ENCODE measurements around the gene RAP1A.

The RAP1A gene

GRCh38 chr1:111619635-111620440 lies at the start of gene RAP1A:
TSS of gene RAP1A (plus strand) at chr1:111619789. CDS start at chr1:111691361, 71,572 bp downstream.
- peak; percentile 82 to 94 (median 92) for DNase-seq

DNA sequence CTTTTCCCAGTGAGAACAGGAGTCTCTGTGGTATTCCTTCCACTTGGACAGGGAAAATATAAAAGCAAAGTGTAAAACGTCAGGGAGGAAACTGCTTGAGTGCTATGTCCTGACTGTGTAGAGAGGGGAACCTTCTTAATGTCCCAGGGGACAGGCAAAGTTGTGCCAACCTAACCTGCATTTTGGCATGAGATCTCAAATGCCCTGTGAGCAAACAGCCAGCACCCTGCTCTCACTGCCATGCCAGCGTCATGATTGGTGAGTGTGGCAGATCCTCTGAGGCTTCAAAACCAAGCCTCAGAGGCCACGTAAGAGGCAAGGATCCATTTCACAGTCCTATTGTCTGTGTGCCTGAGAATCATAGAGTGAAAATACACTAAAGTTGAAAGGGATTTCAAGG lies 49.7 kb upstream of the RAP1A start:
- DNase-seq, result no peak

DNA sequence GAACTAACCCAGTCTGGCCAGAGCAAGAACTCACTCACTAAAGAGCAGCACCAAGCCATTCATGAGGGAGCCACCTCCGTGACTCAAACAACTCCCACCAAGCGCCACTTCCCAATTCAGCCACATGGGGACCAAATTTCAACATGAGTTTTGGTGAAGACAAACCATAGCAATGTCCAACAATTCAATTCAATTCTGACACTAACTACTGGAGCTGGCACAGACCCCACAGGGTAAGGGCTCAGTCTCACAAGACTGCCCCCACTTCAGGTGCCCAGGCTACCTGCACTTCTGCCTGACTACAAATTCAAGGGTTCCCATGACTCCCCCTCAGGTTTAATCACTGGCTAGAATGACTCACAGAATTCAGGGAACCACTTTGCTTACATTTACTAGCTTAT lies 48.8 kb upstream of the RAP1A start:
- DNase-seq, result peak in 4 of 6 experiments; percentile 6 to 30 (median 19)

GRCh38 chr1:111571239-111571638 lies 48.4 kb upstream of the RAP1A start:
- DNase-seq, result no peak

DNA sequence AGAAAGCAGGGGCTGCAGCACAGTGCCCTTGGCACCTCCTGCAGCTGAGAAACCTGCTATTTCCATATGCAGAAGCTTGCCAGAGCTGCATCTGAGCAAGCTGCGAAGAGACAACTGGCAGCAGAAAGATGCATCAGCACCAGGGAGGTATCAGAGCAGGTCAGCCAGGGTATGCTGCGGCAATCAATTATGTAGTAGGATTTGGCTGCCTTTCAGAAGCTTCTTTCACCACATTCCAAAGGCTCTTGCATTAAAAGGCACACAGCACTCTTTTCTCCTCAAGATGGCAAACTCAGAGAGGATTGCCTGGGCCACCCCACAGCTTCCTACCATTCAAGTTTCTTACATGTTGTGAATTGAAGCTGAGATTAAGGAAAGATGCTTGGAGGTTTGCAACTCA lies 47.6 kb upstream of the RAP1A start:
- no peak for DNase-seq

DNA sequence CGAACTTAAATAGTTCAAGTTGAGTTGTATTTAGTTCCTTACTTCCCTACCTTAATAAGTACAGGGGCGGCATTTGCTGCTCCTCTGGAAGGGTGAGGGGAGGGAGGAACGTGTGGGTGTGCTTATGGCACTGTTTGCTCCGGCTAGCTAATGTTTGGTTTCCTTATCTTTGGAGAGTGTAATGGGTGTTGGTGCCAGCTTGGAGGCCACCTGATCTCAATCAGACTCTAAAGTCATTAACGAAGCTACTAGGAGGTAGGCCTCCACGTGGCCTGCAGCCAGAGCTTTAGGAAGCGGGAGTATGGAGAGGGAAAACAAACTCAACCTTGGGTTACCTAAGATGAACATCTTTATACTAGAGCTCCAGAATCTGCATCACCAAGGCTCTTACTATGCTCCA lies 43.0 kb upstream of the RAP1A start:
- DNase-seq, result no peak

- no peak for DNase-seq
Observed at GRCh38 chr1:111577814-111578213, 41.8 kb upstream of the RAP1A start.

GRCh38 chr1:111581166-111581565 lies 38.4 kb upstream of the RAP1A start:
- no peak for DNase-seq

GRCh38 chr1:111582016-111582415 lies 37.6 kb upstream of the RAP1A start:
- DNase-seq, result no peak

- DNase-seq, result no peak
Observed at GRCh38 chr1:111582644-111583618, 36.7 kb upstream of the RAP1A start.

DNA sequence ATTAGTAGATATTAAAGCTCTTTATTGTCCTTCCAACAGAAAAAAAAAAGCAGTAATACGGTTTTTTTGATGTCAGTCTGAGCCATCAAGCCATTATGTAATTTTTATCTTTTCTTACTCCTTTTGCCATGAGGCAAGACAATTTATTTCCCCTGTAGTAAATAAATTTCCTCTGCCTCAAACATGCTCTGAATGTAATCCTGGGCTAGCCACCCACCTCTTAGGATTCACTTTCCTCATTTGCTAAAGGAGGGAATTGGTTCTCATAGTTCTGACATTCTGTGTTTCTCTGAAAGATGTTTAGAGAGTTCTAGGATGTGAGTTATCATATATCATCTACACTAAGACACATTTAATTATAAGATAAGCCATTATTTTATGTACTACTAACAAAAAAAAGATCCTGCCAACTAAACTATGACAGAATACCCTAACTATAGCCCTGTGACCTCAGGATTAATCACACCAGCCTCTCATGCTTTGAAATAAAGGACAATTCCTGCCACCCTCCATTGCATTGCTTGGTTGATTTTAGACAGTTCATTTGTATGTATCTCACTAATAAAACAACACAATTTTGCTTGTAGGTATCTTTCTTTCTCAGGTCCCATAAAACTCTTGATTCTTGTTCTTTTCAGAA lies 34.0 kb upstream of the RAP1A start:
- no peak for DNase-seq

DNA sequence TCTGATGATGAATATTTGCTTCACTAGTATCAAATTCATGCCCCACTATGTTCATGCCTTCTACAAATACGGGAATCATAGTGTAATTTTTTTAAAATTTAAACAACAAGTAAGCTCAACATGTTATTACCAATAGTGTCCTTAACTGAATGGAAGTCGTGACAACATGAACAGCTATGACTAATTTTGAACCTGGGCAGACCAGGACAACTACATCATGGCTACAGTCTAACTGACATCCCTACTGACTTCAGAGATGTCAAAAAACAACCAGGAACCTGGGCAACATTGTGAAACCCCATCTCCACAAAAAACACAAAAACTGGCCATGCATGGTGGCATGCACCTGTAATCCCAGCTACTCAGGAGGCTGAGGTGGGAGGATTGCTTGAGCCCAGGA lies 33.5 kb upstream of the RAP1A start:
- DNase-seq, result no peak

- no peak for DNase-seq
Observed at GRCh38 chr1:111587509-111588174, 31.9 kb upstream of the RAP1A start.

DNA sequence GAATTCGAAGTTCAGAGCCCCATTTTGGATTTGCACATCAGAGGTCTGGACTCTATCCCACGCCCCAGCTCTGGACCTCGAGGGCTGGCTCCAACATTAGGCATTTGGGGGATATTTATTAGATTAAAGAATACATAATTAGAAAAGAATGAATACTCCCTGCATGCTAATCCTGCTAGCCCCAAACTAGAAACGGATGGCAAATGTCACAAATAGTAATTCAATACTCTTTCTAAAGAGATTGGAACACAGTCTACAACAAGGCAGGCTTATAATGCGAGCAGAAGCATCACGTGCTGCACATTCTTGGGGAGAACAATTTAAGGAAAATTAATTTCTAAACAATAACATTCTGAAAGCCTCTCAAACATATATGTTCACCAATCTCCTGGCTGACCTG lies 27.7 kb upstream of the RAP1A start:
- no peak for DNase-seq

DNA sequence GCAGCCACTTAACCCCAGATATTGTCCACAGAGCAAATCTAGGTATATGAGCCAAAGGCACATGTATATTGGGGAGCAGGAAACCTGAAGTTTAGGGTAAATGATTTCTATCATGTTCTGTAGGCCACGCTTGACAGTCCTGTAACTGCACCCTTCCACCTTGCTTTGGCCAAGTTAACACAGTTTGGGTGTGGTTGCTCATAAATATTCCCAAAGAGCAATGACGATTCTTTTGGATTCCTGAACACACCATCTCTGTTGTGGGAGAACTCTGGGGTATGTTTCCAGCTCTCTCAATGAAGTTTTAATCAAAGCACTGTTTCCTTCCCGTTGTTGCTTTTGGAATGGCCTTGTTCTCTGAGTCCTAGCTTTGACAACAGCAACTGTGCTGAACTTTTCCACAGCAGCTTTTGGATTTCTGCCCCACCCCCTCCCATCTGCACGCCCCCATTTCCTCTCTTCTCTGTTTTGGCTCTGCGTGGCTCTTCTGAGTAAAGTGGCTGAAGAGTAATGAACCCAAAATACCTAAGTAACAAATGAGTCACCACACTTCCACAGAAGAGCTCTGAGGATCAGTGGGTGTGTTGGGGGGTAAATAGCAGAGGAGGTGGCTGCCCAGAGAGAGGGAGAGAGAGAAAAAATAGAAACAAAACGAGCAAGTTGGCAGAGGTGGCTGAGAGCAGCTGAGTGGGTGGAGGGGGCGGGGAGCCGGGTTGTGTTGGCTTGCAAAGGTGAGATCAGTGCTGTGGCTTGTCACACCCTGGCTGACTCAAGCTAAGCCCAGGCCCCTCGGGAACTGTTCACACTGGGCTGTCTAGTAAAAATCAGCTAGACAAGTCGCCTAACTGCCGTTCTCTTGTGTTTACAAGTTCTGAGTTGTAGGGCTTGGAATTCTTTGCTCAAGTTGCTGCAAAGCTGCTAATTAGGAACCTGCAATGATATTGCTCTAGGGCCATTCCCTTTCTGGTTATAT lies 26.9 kb upstream of the RAP1A start:
- peak; percentile 31 to 70 (median 52) for DNase-seq

DNA sequence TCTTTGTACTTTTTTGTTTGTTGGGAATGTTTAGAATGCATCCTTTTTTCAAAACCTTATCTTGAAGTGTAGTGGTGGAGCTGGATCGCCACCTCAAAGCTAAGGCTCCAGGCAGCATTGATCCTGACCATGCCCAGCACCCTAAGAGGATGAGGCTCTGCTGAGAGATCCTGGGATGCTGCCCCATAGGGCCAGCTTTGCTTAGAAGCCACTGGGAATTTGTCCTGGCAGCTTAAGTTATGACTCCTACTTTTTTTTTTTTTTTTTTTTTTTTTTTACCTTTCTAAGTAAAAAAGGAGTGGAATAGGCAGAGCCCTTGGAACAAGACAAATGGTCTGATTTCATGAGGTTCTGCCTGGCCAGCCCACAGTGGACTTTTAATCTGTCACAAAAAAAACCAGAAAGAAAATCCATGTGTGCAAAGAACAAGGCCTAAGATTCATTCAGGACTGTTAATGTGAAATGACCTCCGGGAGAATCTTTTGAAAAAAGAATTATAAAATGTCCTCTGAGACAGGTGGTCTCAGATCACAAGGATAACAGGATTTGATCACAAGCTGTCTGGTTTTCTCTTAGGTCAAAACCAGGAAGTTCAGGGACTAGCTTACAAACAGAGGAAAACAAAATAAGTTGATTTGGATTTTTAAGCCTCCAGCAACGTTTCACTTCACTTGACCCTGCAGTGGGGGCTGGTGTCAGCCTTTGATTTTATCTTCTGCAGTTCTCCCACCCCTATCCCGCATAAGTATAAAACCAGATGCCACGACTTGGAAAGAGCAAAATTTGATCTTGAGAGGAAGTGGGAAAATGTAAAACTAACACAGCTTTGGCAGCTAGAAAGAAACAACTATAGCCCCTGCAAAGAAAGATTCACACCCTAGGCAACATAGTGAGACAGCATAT lies 25.9 kb upstream of the RAP1A start:
- no peak for DNase-seq

DNA sequence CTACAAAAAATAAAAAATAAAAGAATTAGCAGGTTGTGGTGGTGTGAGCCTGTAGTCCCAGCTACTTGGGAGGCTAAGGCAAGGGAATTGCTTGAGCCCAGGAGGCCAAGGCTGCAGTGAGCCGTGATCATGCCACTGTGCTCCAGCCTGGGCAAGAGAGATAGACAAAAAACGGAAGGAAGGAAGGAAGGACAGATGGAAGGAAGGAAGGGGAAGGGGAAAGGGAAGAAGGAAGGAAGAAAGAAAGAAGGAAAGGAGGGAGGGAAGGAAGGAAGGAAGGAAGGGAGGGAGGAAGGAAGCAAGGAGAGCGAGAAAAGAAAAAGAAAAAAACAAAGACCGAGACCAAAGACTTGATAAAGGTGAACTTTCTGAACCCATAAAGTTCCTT lies 25.3 kb upstream of the RAP1A start:
- no peak for DNase-seq

- DNase-seq, result no peak
Observed at GRCh38 chr1:111595807-111596206, 23.8 kb upstream of the RAP1A start.

GRCh38 chr1:111596499-111596898 lies 23.1 kb upstream of the RAP1A start:
- DNase-seq, result peak; percentile 22 to 43 (median 36)

- no peak for DNase-seq
Observed at GRCh38 chr1:111597426-111597825, 22.2 kb upstream of the RAP1A start.
